ENCODE data around the gene SUMO2. TPM values are rescaled to one million over a fixed set of nuclear protein-coding genes. Genes with fewer than 3 reads are reported as not detected.

SUMO2 gene
- total and polyA plus RNA-seq, 2 of the 8 experiments (the other 6 are each of a cell fraction or from before 2014, with no cell fraction given): 184 to 779 TPM

- Histone ChIP-seq H3K4me1 (replicated peaks in 1 of 4; ENCODE audit: control insufficient read depth in 3 of 4, insufficient read depth in 4 of 4, low read length in 3 of 4) (peaks cover 0 to 3% (median 0%) of the 10 kb centered on the region in 4 experiments; a peak in 3 of 7 replicates), H4K20me1 (replicated peaks in 1 of 2; ENCODE audit: control insufficient read depth in 1 of 2, insufficient read depth in 2 of 2, low read length in 2 of 2) (peaks cover 16 to 22% of the 10 kb centered on the region in 2 experiments), H2AK5ac (ENCODE audit: low read depth, low read length) (no peak overlapping the region), H4K5ac (ENCODE audit: insufficient read length, low read depth, low read length) (no peak overlapping the region), H2BK5ac (ENCODE audit: low read depth, low read length) (no peak overlapping the region), H3K27me3 (replicated peaks in 1 of 4; ENCODE audit: control insufficient read depth in 3 of 4, extremely low read depth in 1 of 4, insufficient read depth in 3 of 4, low read length in 3 of 4) (no peaks in the 10 kb centered on the region), H2AFZ (ENCODE audit: low read length) (no peak overlapping the region), H3K23me2 (ENCODE audit: low read depth, low read length) (peaks cover 2% of the 10 kb centered on the region; the same call in 1 of the 2 replicates), H3K18ac (ENCODE audit: extremely low read depth, low read length) (no peak overlapping the region), H3K4me3 (ENCODE audit: extremely low read depth in 1 of 4, insufficient read depth in 2 of 4, low read depth in 3 of 4, low read length in 4 of 4) (no peak overlapping the region), H3K9me3 (ENCODE audit: insufficient read depth in 2 of 2, low read depth in 1 of 2, low read length in 1 of 2) (no peaks in the 10 kb centered on the region), H4K91ac (replicated peaks; ENCODE audit: insufficient read length, low read length) (no peak overlapping the region), H3K9ac (replicated peaks in 1 of 4; ENCODE audit: extremely low read depth in 1 of 4, low read depth in 3 of 4, low read length in 3 of 4) (no peak overlapping the region), H2BK120ac (replicated peaks; ENCODE audit: low read depth, low read length) (no peak overlapping the region), H3K4me2 (ENCODE audit: insufficient read depth in 1 of 2, low read depth in 2 of 2, low read length in 2 of 2) (no peak overlapping the region), H4K8ac (ENCODE audit: extremely low read depth, insufficient read depth, low read length) (no peak overlapping the region), H2BK12ac (ENCODE audit: low read depth, low read length) (no peak overlapping the region), H2BK15ac (ENCODE audit: low read length) (no peak overlapping the region), H3K4ac (replicated peaks; ENCODE audit: insufficient read length, low read depth, low read length) (no peak overlapping the region), H3K14ac (ENCODE audit: insufficient read length) (no peak overlapping the region), H3K79me2 (ENCODE audit: control insufficient read depth in 1 of 2, insufficient read depth in 2 of 2, low read length in 2 of 2) (peaks cover 25 to 90% of the 10 kb centered on the region in 2 experiments), H3K27ac (ENCODE audit: low read depth, low read length) (no peak overlapping the region), H3K36me3 (ENCODE audit: control insufficient read depth in 2 of 4, insufficient read depth in 4 of 4, low read length in 3 of 4) (peaks cover 23 to 86% (median 47%) of the 10 kb centered on the region in 4 experiments), H3K56ac (replicated peaks; ENCODE audit: insufficient read length, low read depth, low read length) (no peak overlapping the region), H2BK20ac (ENCODE audit: low read length) (no peak overlapping the region), H3K23ac (ENCODE audit: insufficient read length) (no peak overlapping the region), H3K79me1 (ENCODE audit: low read depth, low read length) (no peaks in the 10 kb centered on the region; the same call in 1 of the 2 replicates)
- CTCF ChIA-PET (ENCODE audit: partially characterized antibody): interaction anchor here (0.6 to 2.4 kb wide), 10 partner anchors 10 to 222 kb away, joined by 3 to 5 read pairs (median 3); no protein-coding TSS in a partner anchor
- 90% methylated on average over 5 of the region's 5 CpGs; no CpG with 5 or more reads in 1 of the 2 experiments for WGBS, 2 experiments (ENCODE audit: extremely low coverage in 1 of 2, insufficient coverage in 1 of 2, insufficient read length in 1 of 2, insufficient replicate concordance in 2 of 2, low coverage in 1 of 2, low lambda C conversion rate in 2 of 2, missing lambda C conversion rate in 1 of 2)
- no peak for FAIRE-seq
- DNase-seq (ENCODE audit: low read depth in 1 of 2, low spot score in 2 of 2): no peak
- POLR2A ChIA-PET (ENCODE audit: partially characterized antibody): interaction anchor here (0.7 to 14.7 kb wide), 9 partner anchors 10 to 42 kb away, joined by 3 to 213 read pairs (median 6); partner anchors contain the start of gene JPT1
- TF ChIP-seq TAF7 (optimal IDR thresholded peaks at IDR 0.05; ENCODE audit: borderline replicate concordance, low read depth, low read length): no peak
- no peak for TF ChIP-seq SRF (IDR thresholded peaks at IDR 0.05; ENCODE audit: low read depth, low read length)
- no peak for TF ChIP-seq BACH1 (IDR thresholded peaks at IDR 0.05; ENCODE audit: low read length)
- TF ChIP-seq CEBPB (IDR thresholded peaks at IDR 0.05; ENCODE audit: low read depth, low read length): no peak
- TF ChIP-seq CBX5 (IDR thresholded peaks at IDR 0.05; ENCODE audit: low read depth, low read length): no peak
- TF ChIP-seq RXRA (IDR thresholded peaks at IDR 0.05; ENCODE audit: insufficient read depth, low read depth, low read length): no peak
- no peak for TF ChIP-seq RAD21 (IDR thresholded peaks at IDR 0.05 in 1 of 2, conservative IDR thresholded peaks at IDR 0.05 in 1 of 2; ENCODE audit: low read depth in 2 of 2, low read length in 2 of 2)
- TF ChIP-seq SIN3A (conservative IDR thresholded peaks at IDR 0.05 in 1 of 2, IDR thresholded peaks at IDR 0.05 in 1 of 2; ENCODE audit: low read depth in 1 of 2, low read length in 2 of 2): no peak
- TF ChIP-seq POU5F1 (IDR thresholded peaks at IDR 0.05; ENCODE audit: low read depth, low read length): no peak
- no peak for TF ChIP-seq MAFK (IDR thresholded peaks at IDR 0.05; ENCODE audit: low read depth, low read length)
These were observed 6.1 kb downstream of the SUMO2 start for GRCh38 chr17:75176625-75177024.

Data from H1 (cell line).